ENCODE results near the gene SLC25A2.
"Not testable (repeated sequence)": the region's sequence is repeated elsewhere in the genome, so short reads cannot be mapped to it uniquely, and the experiment has no call there.

SLC25A2 gene

GRCh38 chr5:141303756-141304155 lies at the start of gene SLC25A2:
TSS of gene SLC25A2 (minus strand) at chr5:141304049. CDS start at chr5:141303865, 184 bp downstream.
- no peak for DNase-seq

GRCh38 chr5:141351591-141351990 lies 47.7 kb upstream of the SLC25A2 start:
- DNase-seq: no peak

GRCh38 chr5:141349917-141350619 lies 46.2 kb upstream of the SLC25A2 start, which contains the start of gene PCDHGB1:
TSS of gene PCDHGB1 (plus strand) at chr5:141350099. CDS start at chr5:141350261, 162 bp downstream.
- no peak for DNase-seq

- DNase-seq: not testable (repeated sequence)
Measured at GRCh38 chr5:141346017-141346416, 42.2 kb upstream of the SLC25A2 start.

- no peak for DNase-seq
Measured at GRCh38 chr5:141345327-141345726, 41.5 kb upstream of the SLC25A2 start.

- no peak for DNase-seq
Measured at GRCh38 chr5:141343953-141344463, 40.2 kb upstream of the SLC25A2 start.

GRCh38 chr5:141343242-141343952 lies 39.5 kb upstream of the SLC25A2 start, which contains the start of gene PCDHGA3:
TSS of gene PCDHGA3 (plus strand) at chr5:141343829. CDS start at chr5:141344034, 205 bp downstream.
- DNase-seq: no peak

- DNase-seq: no peak
Measured at GRCh38 chr5:141342773-141343172, 38.9 kb upstream of the SLC25A2 start.

GRCh38 chr5:141340781-141341354 lies 37.0 kb upstream of the SLC25A2 start:
- not testable (repeated sequence) for DNase-seq

GRCh38 chr5:141338538-141339306 lies 34.9 kb upstream of the SLC25A2 start, which contains the start of gene PCDHGA2:
TSS of gene PCDHGA2 (plus strand) at chr5:141338760.
- DNase-seq: no peak

- not testable (repeated sequence) for DNase-seq
Measured at GRCh38 chr5:141332571-141332970, 28.7 kb upstream of the SLC25A2 start.

GRCh38 chr5:141330299-141331080 lies 26.6 kb upstream of the SLC25A2 start, which contains the start of gene PCDHGA1:
TSS of gene PCDHGA1 (plus strand) at chr5:141330514.
- DNase-seq: no peak

GRCh38 chr5:141328231-141328630 lies 24.4 kb upstream of the SLC25A2 start:
- no peak for DNase-seq

- DNase-seq: peak; percentile 66
Measured at GRCh38 chr5:141326088-141326854, 22.4 kb upstream of the SLC25A2 start.

GRCh38 chr5:141322261-141322660 lies 18.4 kb upstream of the SLC25A2 start:
- no peak for DNase-seq

- peak; percentile 91 for DNase-seq
Measured at GRCh38 chr5:141320225-141321169, 16.6 kb upstream of the SLC25A2 start, which contains the start of gene TAF7. TSS of gene TAF7 (minus strand) at chr5:141320784. CDS start at chr5:141320044, 740 bp downstream.

- no peak for DNase-seq
Measured at GRCh38 chr5:141319699-141320098, 15.8 kb upstream of the SLC25A2 start.

- no peak for DNase-seq
Measured at GRCh38 chr5:141319202-141319601, 15.4 kb upstream of the SLC25A2 start.

- not testable (repeated sequence) for DNase-seq
Measured at GRCh38 chr5:141316963-141317362, 13.1 kb upstream of the SLC25A2 start.
